ENCODE results near the gene RELL2.

RELL2 gene

DNA sequence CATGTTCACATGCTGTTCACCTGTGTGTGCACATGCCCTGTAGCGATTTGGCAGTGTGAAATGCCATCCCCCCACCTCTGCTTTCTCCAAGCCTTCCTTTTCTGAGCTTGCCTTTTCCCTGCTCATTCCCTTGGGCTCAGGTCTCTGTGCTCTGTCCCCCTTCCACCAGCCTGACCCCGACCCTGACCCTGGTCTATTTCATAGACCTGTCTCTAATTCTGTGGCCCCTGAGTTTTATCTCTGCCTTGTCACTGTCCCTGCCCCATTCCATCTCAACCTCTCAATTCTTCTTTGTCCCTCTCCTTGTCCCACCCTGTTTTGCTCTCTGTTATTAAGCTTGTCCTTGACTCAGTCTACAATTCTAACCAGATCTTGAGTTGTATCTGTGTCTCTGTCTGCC lies 44.5 kb downstream of the RELL2 start:
- DNase-seq = no peak

DNA sequence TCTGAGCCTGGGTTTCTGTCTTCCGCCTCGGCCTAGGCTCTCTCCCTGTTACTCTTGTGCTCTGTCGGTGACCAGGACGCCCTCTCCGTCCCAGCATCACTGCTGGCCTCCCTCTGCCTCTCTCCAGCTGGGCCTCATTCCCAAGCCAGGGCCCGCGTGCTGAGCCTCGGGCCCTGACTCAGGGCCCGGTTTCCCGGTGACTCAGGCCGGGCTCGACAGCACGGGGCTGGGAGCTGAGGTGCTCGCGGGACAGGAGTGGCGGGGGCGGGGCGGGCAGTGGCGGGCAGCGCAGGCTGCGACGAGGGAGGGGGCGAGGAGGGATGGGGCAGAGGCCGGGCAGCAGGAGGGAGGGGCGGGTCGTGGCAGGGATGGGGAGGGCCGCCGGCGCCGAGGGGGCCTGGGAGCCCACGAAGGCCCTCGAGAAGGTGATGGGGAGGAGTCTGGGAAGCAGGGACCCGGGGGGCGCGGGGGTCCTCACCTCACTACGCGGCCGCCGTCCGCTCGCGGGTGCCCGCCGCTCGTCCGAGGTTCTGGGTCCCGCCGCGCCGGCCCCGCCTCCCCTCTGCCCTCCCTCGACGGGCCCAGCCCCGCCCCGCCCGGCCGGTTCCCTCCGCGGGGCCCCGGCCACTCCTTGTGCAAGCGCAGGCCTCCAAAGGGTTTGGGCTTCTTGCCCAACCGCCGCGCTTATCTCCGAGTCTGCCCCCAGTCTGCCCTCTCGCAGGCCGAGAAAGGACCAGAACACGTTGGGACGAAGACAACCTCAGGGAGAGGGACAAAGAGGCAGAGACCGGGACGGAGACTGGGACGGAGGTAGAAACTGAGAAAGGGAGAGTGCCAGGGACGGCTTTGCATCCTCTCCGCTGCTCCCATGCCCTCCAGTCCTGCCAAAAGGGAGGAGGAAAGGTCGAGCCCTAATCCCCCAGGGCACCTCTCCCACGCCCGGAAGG lies 45.2 kb downstream of the RELL2 start, which contains the start of gene ARAP3:
ARAP3 (minus strand) TSS at position 536 of the 947 bp plus-strand sequence. CDS start 1,744 bp downstream, outside the sequence.
- peak; percentile 25 for DNase-seq

DNA sequence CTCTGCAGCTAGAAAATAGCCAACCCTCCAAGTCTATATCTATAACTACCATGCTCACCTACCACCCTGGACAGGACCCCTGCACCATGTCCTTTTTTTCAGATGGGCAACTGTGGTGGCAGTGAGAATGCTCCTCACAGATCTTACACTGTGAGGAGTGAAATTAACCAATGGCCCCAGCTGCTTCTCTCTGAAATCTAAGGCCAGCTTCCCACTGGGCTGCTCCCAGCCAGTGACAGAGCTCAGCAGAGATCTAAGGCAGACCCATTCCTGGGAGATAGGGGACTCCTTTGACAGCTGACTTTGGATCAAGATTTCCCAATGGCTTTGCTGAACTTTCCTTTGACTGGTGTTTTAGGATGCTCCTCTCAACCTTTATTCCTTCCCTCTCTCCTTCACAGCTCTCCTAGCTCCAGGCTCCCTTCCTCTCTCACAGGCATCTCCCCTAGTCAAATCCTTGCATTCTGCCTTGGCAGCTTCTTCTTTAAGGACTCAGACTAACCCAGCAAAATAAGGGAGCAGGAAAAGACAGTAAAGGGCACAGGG lies 46.9 kb downstream of the RELL2 start:
- DNase-seq = no peak

DNA sequence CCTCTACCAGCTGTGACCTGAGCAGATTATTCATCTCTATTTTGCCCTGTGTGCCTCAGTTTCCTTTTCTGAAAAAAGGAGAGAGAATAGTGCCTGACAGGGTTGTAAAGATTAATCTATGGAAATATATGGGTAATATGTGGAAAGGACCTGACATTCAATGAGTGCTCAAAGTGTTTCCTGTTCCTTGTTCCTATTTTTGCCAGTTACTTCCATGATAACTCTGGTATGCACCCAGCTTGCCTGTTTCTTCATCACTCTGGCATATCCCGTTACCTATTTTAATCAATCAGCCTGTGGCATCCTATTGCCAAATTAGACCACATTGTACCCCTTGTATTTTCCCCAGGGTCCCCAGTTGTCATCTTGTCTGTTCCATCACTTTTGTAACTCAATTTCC lies 48.8 kb downstream of the RELL2 start:
- DNase-seq = no peak

DNA sequence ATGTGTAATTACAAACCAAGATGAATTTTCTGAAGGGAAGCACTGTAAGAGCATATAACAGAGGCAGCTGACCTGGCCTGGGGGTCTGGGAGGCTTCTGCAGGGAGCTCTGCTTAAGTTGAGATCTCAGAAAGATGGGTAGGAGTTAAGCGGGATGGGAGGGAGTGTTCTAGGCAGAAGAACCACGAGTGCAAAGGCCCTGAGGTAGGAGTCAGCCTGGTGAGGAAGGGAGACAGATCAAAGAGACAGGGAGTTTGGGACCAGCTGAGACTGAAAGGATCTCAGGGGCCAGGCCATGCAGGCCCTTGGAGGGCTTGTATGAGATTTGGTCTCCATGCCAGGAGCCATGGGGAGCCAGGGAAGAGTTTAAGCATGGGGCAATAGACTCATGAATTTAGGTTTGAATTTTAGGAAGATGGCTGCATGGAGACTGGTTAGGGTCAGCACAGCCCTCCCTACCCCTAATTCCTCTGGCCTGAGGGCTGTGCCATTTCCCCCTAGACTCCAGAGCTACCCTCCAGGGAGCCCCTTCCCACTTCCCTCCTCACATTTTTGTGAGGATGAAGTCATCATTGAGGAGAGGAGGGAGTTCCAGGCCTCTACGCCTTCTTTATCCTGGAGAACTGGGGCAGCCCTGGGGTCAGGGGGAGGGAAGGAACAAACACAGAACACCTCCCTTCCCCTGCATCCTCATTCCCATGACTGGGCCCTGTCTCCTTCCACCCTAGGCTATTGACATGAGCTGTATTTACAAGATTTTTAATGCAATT lies 50.0 kb downstream of the RELL2 start:
- no peak for DNase-seq
